ENCODE data around the gene SLC35B2.

DNA sequence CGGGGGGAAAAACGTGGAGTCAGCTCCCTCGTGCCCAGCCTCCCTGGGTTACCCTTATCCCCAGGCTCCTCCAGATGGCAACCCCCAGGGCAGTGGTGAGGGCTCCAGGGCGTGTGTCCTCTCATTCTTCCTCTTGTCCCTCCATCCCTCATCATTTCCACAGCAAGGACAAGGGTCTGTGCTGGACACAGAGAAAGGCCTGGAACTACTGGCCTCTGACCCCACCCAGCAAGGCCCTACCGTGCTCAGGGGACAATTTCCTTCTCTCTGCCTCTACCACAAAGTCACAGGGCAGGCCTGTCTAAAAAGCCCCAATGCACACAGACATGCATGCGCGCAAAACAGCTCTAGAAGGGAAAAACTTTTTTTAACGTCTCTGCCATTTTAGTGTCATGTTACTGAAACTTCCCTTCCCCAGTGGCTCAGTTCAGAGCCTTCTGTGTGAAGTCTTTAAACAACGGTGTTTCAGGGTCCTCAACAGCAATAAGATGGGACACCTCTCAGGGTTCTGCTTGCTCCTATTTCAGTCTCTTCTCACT is 1.1 kb upstream of the SLC35B2 start:
- TF ChIP-seq CTCF (IDR thresholded peaks at IDR 0.05): no peak
- TF ChIP-seq POLR2A (IDR thresholded peaks at IDR 0.05): no peak
- no peak for TF ChIP-seq POLR2AphosphoS5 (IDR thresholded peaks at IDR 0.05)
